Measurements from ENCODE around the gene RILP.

Gene RILP

GRCh38 chr17:1648173-1648962, 1.3 kb downstream of the RILP start:
- DNase-seq (ENCODE audit: low read depth): no peak

- DNase-seq (ENCODE audit: low read depth): no peak
These were observed 1.9 kb downstream of the RILP start for GRCh38 chr17:1647802-1648171.

- DNase-seq (ENCODE audit: low read depth): no peak
These were observed 3.3 kb downstream of the RILP start for GRCh38 chr17:1646199-1646875.

GRCh38 chr17:1645207-1646171, 4.2 kb downstream of the RILP start, which contains the start of gene SCARF1:
Gene SCARF1 (minus strand): TSS chr17:1645732. CDS start chr17:1645697, 35 bp downstream.
- no peak for DNase-seq (ENCODE audit: low read depth)

- no peak for DNase-seq (ENCODE audit: low read depth)
These were observed 5.0 kb downstream of the RILP start for GRCh38 chr17:1644493-1645206.

- DNase-seq (ENCODE audit: low read depth): no peak
These were observed 5.6 kb downstream of the RILP start for GRCh38 chr17:1643999-1644492.

- no peak for DNase-seq (ENCODE audit: low read depth)
These were observed 6.2 kb downstream of the RILP start for GRCh38 chr17:1643293-1643998.

GRCh38 chr17:1641065-1641403, 8.6 kb downstream of the RILP start:
- DNase-seq (ENCODE audit: low read depth): no peak

GRCh38 chr17:1640329-1641064, 9.2 kb downstream of the RILP start:
- DNase-seq (ENCODE audit: low read depth): no peak

GRCh38 chr17:1639549-1640180, 10.0 kb downstream of the RILP start:
- no peak for DNase-seq (ENCODE audit: low read depth)

- no peak for DNase-seq (ENCODE audit: low read depth)
These were observed 10.9 kb downstream of the RILP start for GRCh38 chr17:1638624-1639300.

- no peak for DNase-seq (ENCODE audit: low read depth)
These were observed 11.5 kb downstream of the RILP start for GRCh38 chr17:1638171-1638590.

- DNase-seq (ENCODE audit: low read depth): no peak
These were observed 12.9 kb downstream of the RILP start for GRCh38 chr17:1636732-1637285.

- DNase-seq (ENCODE audit: low read depth): no peak
These were observed 13.8 kb downstream of the RILP start for GRCh38 chr17:1635675-1636465.

GRCh38 chr17:1634841-1635650, 14.6 kb downstream of the RILP start:
- DNase-seq (ENCODE audit: low read depth): no peak

- DNase-seq (ENCODE audit: low read depth): no peak
These were observed 19.0 kb downstream of the RILP start for GRCh38 chr17:1630662-1631061.

All from stromal cell of bone marrow (primary cell).